GDM1 (cell line): ENCODE results near the gene HIF1A.
"Not testable (repeated sequence)": the region's sequence is repeated elsewhere in the genome, so short reads cannot be mapped to it uniquely, and the experiment has no call there.

ENCODE experiments used
- DNase-seq: peaks from one replicate; lab custom pipeline; 2025; lab: John Stamatoyannopoulos, UW

Gene HIF1A

GRCh38 chr14:61694830-61695694 is at the start of gene HIF1A:
Gene HIF1A, plus strand, starts transcription at chr14:61695513. Its CDS starts 292 bp downstream, at chr14:61695805.
- DNase-seq: peak; percentile 98

GRCh38 chr14:61646366-61647116 is 48.8 kb upstream of the HIF1A start:
- DNase-seq: no peak

GRCh38 chr14:61647704-61648103 is 47.6 kb upstream of the HIF1A start:
- DNase-seq: no peak

- no peak for DNase-seq
These were observed 46.9 kb upstream of the HIF1A start for GRCh38 chr14:61648377-61648776.

- no peak for DNase-seq
These were observed 46.0 kb upstream of the HIF1A start for GRCh38 chr14:61649283-61649682.

- DNase-seq: no peak
These were observed 44.0 kb upstream of the HIF1A start for GRCh38 chr14:61651355-61651754.

GRCh38 chr14:61652526-61653262 is 42.6 kb upstream of the HIF1A start:
- no peak for DNase-seq

GRCh38 chr14:61653507-61653906 is 41.8 kb upstream of the HIF1A start:
- no peak for DNase-seq

GRCh38 chr14:61654026-61654425 is 41.3 kb upstream of the HIF1A start:
- DNase-seq: no peak

GRCh38 chr14:61655777-61656176 is 39.5 kb upstream of the HIF1A start:
- DNase-seq: no peak

- no peak for DNase-seq
These were observed 39.0 kb upstream of the HIF1A start for GRCh38 chr14:61656341-61656740.

GRCh38 chr14:61658111-61658510 is 37.2 kb upstream of the HIF1A start:
- DNase-seq: not testable (repeated sequence)

- no peak for DNase-seq
These were observed 35.7 kb upstream of the HIF1A start for GRCh38 chr14:61659582-61659981.

- no peak for DNase-seq
These were observed 33.6 kb upstream of the HIF1A start for GRCh38 chr14:61661471-61662400.

GRCh38 chr14:61662437-61663311 is 32.6 kb upstream of the HIF1A start:
- peak; percentile 54 for DNase-seq

GRCh38 chr14:61663312-61663979 is 31.9 kb upstream of the HIF1A start:
- DNase-seq: peak; percentile 32

- no peak for DNase-seq
These were observed 27.0 kb upstream of the HIF1A start for GRCh38 chr14:61668282-61668681.

GRCh38 chr14:61670576-61670975 is 24.7 kb upstream of the HIF1A start:
- DNase-seq: no peak

- DNase-seq: no peak
These were observed 24.2 kb upstream of the HIF1A start for GRCh38 chr14:61671082-61671481.

- DNase-seq: no peak
These were observed 22.5 kb upstream of the HIF1A start for GRCh38 chr14:61672796-61673195.
